Colonic mucosa (tissue), 4 donors: ENCODE results near the gene UVSSA. TPM values are rescaled to one million over a fixed set of nuclear protein-coding genes. Genes with fewer than 3 reads are reported as not detected.

Source experiments
- DNase-seq: peaks from one replicate; pipeline ENCODE4 v3.0.0-alpha.2; 2020
- H3K27ac ChIP-seq: fragments of 200-600 bp; one replicate; pipeline ENCODE4 v1.8.0; 2021
- H3K27me3 ChIP-seq: fragments of 200-600 bp; one replicate; pipeline ENCODE4 v1.8.0; 2021
- H3K36me3 ChIP-seq: fragments of 200-600 bp; one replicate; pipeline ENCODE4 v1.8.0; 2021
- H3K4me1 ChIP-seq: fragments of 200-600 bp; one replicate; pipeline ENCODE4 v1.8.0; 2021; ENCODE audit warnings: mild to moderate bottlenecking
- H3K4me3 ChIP-seq: fragments of 200-600 bp; one replicate; pipeline ENCODE4 v1.8.0; 2021
- H3K9ac ChIP-seq, 2 donors: one replicate each; pipeline ENCODE4 v1.7.0; 2013; ENCODE audit warnings: control low read depth in 2 of 2, low read depth in 2 of 2, low read length in 2 of 2
- H3K9me3 ChIP-seq: fragments of 200-600 bp; one replicate; pipeline ENCODE4 v1.8.0; 2021
- CTCF ChIP-seq: fragments of 200-600 bp; IDR thresholded peaks from one replicate; pipeline ENCODE4 v1.8.0; 2022; ENCODE audit warnings: antibody characterized with exemption, mild to moderate bottlenecking
- intact Hi-C: fragments of 100-400 bp; cut with DNase I; formaldehyde crosslinking; loops from one replicate; pipeline ENCODE4 v1.14.1; 2022
- total RNA-seq, 2 donors: library from RNA; stranded (reverse); fragmentation: NEBNext Ultra II Directional in 1 of 2; extraction: Animal tissue kit (Norgen Biotek cat#: 25700) in 1 of 2; gene quantifications; one replicate each; pipeline ENCODE4 v1.2.1, GENCODE V29; 2021
- donor health status: healthy.
- donor health status: DM: no; HTN: no; CAD: no.
- donor health status: DM: no; HTN: no; CAD: no.

Gene UVSSA
- total RNA-seq, 2 donors from 2014 or later: 16.7 to 55.7 TPM

- DNase-seq: no peak
- intact Hi-C loops: no loop called here
- Histone ChIP-seq H3K9ac (no peak overlapping the region), H3K36me3 (no peaks in the 10 kb centered on the region), H3K4me3 (no peak overlapping the region), H3K27ac (no peak overlapping the region), H3K9me3 (no peaks in the 10 kb centered on the region), H3K4me1 (no peaks in the 10 kb centered on the region), H3K27me3 (peaks cover 27% of the 10 kb centered on the region)
- TF ChIP-seq CTCF: no peak
Observed at GRCh38 chr4:1413687-1414479, 66.9 kb downstream of the UVSSA start.

- H3K27ac ChIP-seq: no peak overlapping the region
- intact Hi-C loops: no loop called here
- H3K4me1 ChIP-seq: no peaks in the 10 kb centered on the region
- no peak overlapping the region for H3K4me3 ChIP-seq
- peak; percentile 9 for DNase-seq
- no peaks in the 10 kb centered on the region for H3K36me3 ChIP-seq
- no peak overlapping the region for H3K9ac ChIP-seq
- no peak for TF ChIP-seq CTCF
- H3K27me3 ChIP-seq: peaks cover 16% of the 10 kb centered on the region
- H3K9me3 ChIP-seq: no peaks in the 10 kb centered on the region
Observed at GRCh38 chr4:1414831-1415680, 68.0 kb downstream of the UVSSA start.

GRCh38 chr4:1415681-1415981 is 68.6 kb downstream of the UVSSA start:
- H3K9ac ChIP-seq: no peak overlapping the region
- TF ChIP-seq CTCF: no peak
- no peaks in the 10 kb centered on the region for H3K36me3 ChIP-seq
- no peaks in the 10 kb centered on the region for H3K4me1 ChIP-seq
- H3K27ac ChIP-seq: no peak overlapping the region
- intact Hi-C loops: no loop called here
- no peak for DNase-seq
- H3K9me3 ChIP-seq: no peaks in the 10 kb centered on the region
- no peak overlapping the region for H3K4me3 ChIP-seq
- peaks cover 16% of the 10 kb centered on the region for H3K27me3 ChIP-seq

GRCh38 chr4:1416051-1416947 is 69.3 kb downstream of the UVSSA start:
- H3K36me3 ChIP-seq: no peaks in the 10 kb centered on the region
- peaks cover 16% of the 10 kb centered on the region for H3K27me3 ChIP-seq
- no peaks in the 10 kb centered on the region for H3K4me1 ChIP-seq
- H3K9ac ChIP-seq: no peak overlapping the region
- no peak for TF ChIP-seq CTCF
- H3K9me3 ChIP-seq: no peaks in the 10 kb centered on the region
- intact Hi-C loops: no loop called here
- H3K27ac ChIP-seq: no peak overlapping the region
- no peak overlapping the region for H3K4me3 ChIP-seq
- no peak for DNase-seq

- Histone ChIP-seq H3K27ac (no peak overlapping the region), H3K9me3 (no peaks in the 10 kb centered on the region), H3K36me3 (no peaks in the 10 kb centered on the region), H3K4me3 (no peak overlapping the region), H3K9ac (no peak overlapping the region), H3K4me1 (no peaks in the 10 kb centered on the region), H3K27me3 (peaks cover 12% of the 10 kb centered on the region)
- TF ChIP-seq CTCF: no peak
- intact Hi-C loops: no loop called here
- DNase-seq: peak; percentile 14
Observed at GRCh38 chr4:1416948-1417260, 69.9 kb downstream of the UVSSA start.
